NCI-H524 (cell line): ENCODE measurements around the gene MIOX.

Experiments used
- DNase-seq, 2 experiments: peaks; one replicate each; lab custom pipeline; 2025; lab: John Stamatoyannopoulos, UW

MIOX gene

GRCh38 chr22:50486561-50487289, at the start of gene MIOX:
Gene MIOX, plus strand, starts transcription at chr22:50486859. Its CDS starts 39 bp downstream, at chr22:50486898.
- no peak for DNase-seq

GRCh38 chr22:50437511-50438304, 49.0 kb upstream of the MIOX start:
- no peak for DNase-seq

- DNase-seq, result no peak
Measured at GRCh38 chr22:50438305-50439275, 48.1 kb upstream of the MIOX start.

GRCh38 chr22:50439314-50439870, 47.3 kb upstream of the MIOX start:
- DNase-seq, result no peak

- no peak for DNase-seq
Measured at GRCh38 chr22:50439871-50440331, 46.8 kb upstream of the MIOX start.

GRCh38 chr22:50440544-50441249, 46.0 kb upstream of the MIOX start:
- DNase-seq, result no peak

- DNase-seq, result no peak
Measured at GRCh38 chr22:50441428-50441993, 45.1 kb upstream of the MIOX start.

- DNase-seq, result no peak
Measured at GRCh38 chr22:50443197-50443596, 43.5 kb upstream of the MIOX start.

GRCh38 chr22:50443801-50444625, 42.6 kb upstream of the MIOX start:
- no peak for DNase-seq

GRCh38 chr22:50444663-50445062, 42.0 kb upstream of the MIOX start:
- no peak for DNase-seq

- DNase-seq, result no peak
Measured at GRCh38 chr22:50445071-50445879, 41.4 kb upstream of the MIOX start.

- no peak for DNase-seq
Measured at GRCh38 chr22:50445880-50446707, 40.6 kb upstream of the MIOX start.

GRCh38 chr22:50446708-50447575, 39.7 kb upstream of the MIOX start:
- DNase-seq, result no peak

- DNase-seq, result no peak
Measured at GRCh38 chr22:50447576-50448551, 38.8 kb upstream of the MIOX start.

- no peak for DNase-seq
Measured at GRCh38 chr22:50452649-50453048, 34.0 kb upstream of the MIOX start.

- DNase-seq, result no peak
Measured at GRCh38 chr22:50454556-50455075, 32.0 kb upstream of the MIOX start.
